ENCODE measurements around the gene MYD88.

Gene MYD88

DNA sequence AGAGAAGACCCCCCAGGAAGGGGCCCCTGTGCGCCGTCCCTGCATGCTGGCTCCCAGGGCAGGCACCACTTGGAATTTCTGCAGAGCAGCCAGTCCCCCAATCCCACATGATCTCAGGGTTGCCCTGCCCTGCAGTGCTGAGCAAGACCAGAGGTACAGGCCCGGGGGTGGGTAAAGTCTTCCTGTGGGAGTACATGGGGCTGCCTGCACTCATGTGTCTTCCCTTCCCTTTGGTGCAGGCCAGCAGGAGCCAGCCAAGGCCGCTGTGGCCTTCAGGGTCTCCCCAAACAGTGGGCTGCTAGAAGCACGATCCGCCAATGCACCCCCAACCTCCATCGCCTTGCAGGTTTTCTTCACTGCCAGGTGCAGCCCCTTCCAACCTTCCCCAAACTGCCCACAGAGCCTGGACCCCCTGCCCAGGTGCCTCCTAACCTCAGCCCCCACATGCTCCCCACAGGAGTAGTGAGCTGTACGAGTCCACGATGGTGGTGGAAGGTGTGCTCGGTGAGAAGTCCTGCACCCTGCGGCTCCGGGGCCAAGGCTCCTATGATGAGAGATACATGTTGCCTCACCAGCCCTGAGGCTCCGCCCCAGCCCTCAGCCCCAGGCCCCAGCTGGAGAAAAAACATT, 16.5 kb upstream of the MYD88 start:
- H3K23ac ChIP-seq (ENCODE audit: low read length), result no peak overlapping the region
- no peak overlapping the region for H2AK5ac ChIP-seq (ENCODE audit: low read length)
- DNase-seq, result no peak
- H3K9ac ChIP-seq (ENCODE audit: low read length), result no peak overlapping the region
- H3K18ac ChIP-seq (ENCODE audit: low read length), result no peak overlapping the region
- H3K27ac ChIP-seq (ENCODE audit: low read depth, low read length), result no peak overlapping the region
- no peak overlapping the region for H2BK120ac ChIP-seq (ENCODE audit: low read depth, low read length)
- H3K56ac ChIP-seq (ENCODE audit: low read length), result no peak overlapping the region
- H3K4me2 ChIP-seq (ENCODE audit: low read length), result no peak overlapping the region
- no peaks in the 10 kb centered on the region for H3K27me3 ChIP-seq (ENCODE audit: insufficient read depth, low read length, poor library complexity)
- H2BK5ac ChIP-seq (ENCODE audit: low read length), result no peak overlapping the region
- no peaks in the 10 kb centered on the region for H3K4me1 ChIP-seq (ENCODE audit: control insufficient read depth, low read depth, low read length)
- H3K79me1 ChIP-seq (ENCODE audit: low read length), result no peaks in the 10 kb centered on the region
- no CpG with 5 or more reads among the region's 13 CpGs for WGBS (ENCODE audit: extremely low coverage, insufficient coverage, low lambda C conversion rate)
- H3K36me3 ChIP-seq (ENCODE audit: control insufficient read depth, insufficient read depth, low read length), result peaks cover 12% of the 10 kb centered on the region
- H4K5ac ChIP-seq (ENCODE audit: low read length), result no peak overlapping the region
- H3K4me3 ChIP-seq (ENCODE audit: low read length), result no peak overlapping the region
- no peak overlapping the region for H2BK15ac ChIP-seq (replicated peaks; ENCODE audit: low read depth)
- H4K8ac ChIP-seq (ENCODE audit: low read depth, low read length), result no peak overlapping the region
- H3K79me2 ChIP-seq (ENCODE audit: control insufficient read depth, insufficient read depth, low read length), result no peaks in the 10 kb centered on the region
- H3K4ac ChIP-seq (ENCODE audit: low read depth, low read length), result no peak overlapping the region

DNA sequence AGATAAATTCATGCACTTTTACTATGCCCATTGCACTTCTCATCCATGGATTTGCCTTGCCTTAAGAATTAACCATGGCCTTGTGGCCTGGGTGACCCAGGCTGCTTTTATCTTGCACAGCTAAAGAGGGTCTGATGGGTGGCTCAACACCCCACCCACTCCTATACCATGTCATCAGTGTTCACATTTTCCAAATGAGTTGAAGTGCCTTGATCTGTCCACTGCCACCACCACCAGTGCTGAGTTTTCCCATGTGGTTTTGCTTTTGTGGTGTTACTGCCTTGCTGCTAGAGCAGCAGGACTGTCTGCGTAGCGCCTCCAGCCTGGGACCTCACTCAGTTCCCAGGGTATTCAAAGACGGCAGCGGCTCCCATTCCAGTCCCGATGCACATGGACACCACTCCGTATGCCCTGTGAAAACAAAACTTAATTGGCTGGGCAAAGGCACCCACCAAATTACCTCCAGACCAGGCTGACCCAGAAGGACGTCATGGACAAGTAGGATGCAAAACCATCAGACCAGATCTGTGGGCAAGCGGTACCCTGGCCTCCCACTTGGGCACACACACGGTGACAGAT, 15.7 kb upstream of the MYD88 start:
- no CpG with 5 or more reads among the region's 9 CpGs for WGBS (ENCODE audit: extremely low coverage, insufficient coverage, low lambda C conversion rate)
- no peaks in the 10 kb centered on the region for H3K27me3 ChIP-seq (ENCODE audit: insufficient read depth, low read length, poor library complexity)

DNA sequence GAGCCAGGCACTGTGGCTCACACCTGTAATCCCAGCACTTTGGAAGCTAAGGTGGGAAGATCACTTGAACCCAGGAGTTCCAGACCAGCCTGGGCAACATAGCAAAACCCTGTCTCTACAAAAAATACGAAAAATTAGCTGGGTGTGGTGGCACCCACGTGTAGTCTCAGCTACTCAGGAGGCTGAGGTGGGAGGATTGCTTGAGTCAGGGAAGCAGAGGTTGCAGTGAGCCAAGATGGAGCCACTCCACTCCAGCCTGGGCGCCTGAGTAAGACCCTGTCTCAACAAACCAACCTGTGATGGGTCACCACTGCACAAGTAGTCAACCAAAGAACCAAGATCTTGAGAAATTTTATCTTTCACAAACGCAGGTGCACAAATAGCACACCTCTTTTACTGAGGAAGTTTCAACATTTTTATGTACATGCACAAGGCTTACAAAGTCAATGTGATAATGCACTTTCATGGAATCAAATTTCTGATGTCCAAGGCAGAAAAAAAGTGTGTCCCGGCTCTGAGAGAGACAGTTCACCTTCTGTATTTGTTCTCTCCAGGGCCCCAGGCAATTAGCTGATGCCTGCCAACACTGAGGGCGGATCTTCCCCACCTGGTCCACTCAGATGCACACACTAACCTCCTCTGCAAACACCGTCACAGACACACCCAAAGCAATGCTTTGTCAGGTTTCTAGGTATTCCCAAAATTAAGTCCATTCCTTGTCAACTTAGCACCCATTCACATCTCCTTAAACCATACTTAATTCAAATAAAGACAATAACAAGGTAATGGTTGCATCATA, 13.9 kb upstream of the MYD88 start:
- H4K8ac ChIP-seq (ENCODE audit: low read depth, low read length), result no peak overlapping the region
- no peaks in the 10 kb centered on the region for H3K27me3 ChIP-seq (ENCODE audit: insufficient read depth, low read length, poor library complexity)
- H2AK5ac ChIP-seq (ENCODE audit: low read length), result no peak overlapping the region
- no peak overlapping the region for H2BK15ac ChIP-seq (replicated peaks; ENCODE audit: low read depth)
- no peak overlapping the region for H3K27ac ChIP-seq (ENCODE audit: low read depth, low read length)
- no peak overlapping the region for H3K4ac ChIP-seq (ENCODE audit: low read depth, low read length)
- no peak overlapping the region for H3K4me2 ChIP-seq (ENCODE audit: low read length)
- no peak overlapping the region for H3K4me3 ChIP-seq (ENCODE audit: low read length)
- H3K79me2 ChIP-seq (ENCODE audit: control insufficient read depth, insufficient read depth, low read length), result no peaks in the 10 kb centered on the region
- H3K9ac ChIP-seq (ENCODE audit: low read length), result no peak overlapping the region
- no peaks in the 10 kb centered on the region for H3K4me1 ChIP-seq (ENCODE audit: control insufficient read depth, low read depth, low read length)
- H4K5ac ChIP-seq (ENCODE audit: low read length), result no peak overlapping the region
- H3K56ac ChIP-seq (ENCODE audit: low read length), result no peak overlapping the region
- H2BK5ac ChIP-seq (ENCODE audit: low read length), result no peak overlapping the region
- peaks cover 18% of the 10 kb centered on the region for H3K36me3 ChIP-seq (ENCODE audit: control insufficient read depth, insufficient read depth, low read length)
- H2BK120ac ChIP-seq (ENCODE audit: low read depth, low read length), result no peak overlapping the region
- no peak for DNase-seq
- no peak overlapping the region for H3K23ac ChIP-seq (ENCODE audit: low read length)
- H3K79me1 ChIP-seq (ENCODE audit: low read length), result no peaks in the 10 kb centered on the region
- H3K18ac ChIP-seq (ENCODE audit: low read length), result no peak overlapping the region
- no CpG with 5 or more reads among the region's 7 CpGs for WGBS (ENCODE audit: extremely low coverage, insufficient coverage, low lambda C conversion rate)

More for the DNA sequence above, 15.7 kb upstream of the MYD88 start:
- Histone ChIP-seq H3K18ac (ENCODE audit: low read length) (no peak overlapping the region), H4K5ac (ENCODE audit: low read length) (no peak overlapping the region), H3K79me2 (ENCODE audit: control insufficient read depth, insufficient read depth, low read length) (no peaks in the 10 kb centered on the region), H2BK15ac (replicated peaks; ENCODE audit: low read depth) (no peak overlapping the region), H3K4me1 (ENCODE audit: control insufficient read depth, low read depth, low read length) (no peaks in the 10 kb centered on the region), H3K4ac (ENCODE audit: low read depth, low read length) (no peak overlapping the region), H2BK120ac (ENCODE audit: low read depth, low read length) (no peak overlapping the region), H3K56ac (ENCODE audit: low read length) (no peak overlapping the region), H3K4me3 (ENCODE audit: low read length) (no peak overlapping the region), H3K4me2 (ENCODE audit: low read length) (no peak overlapping the region), H3K9ac (ENCODE audit: low read length) (no peak overlapping the region), H3K36me3 (ENCODE audit: control insufficient read depth, insufficient read depth, low read length) (peaks cover 17% of the 10 kb centered on the region), H3K27ac (ENCODE audit: low read depth, low read length) (no peak overlapping the region), H2BK5ac (ENCODE audit: low read length) (no peak overlapping the region), H4K8ac (ENCODE audit: low read depth, low read length) (no peak overlapping the region), H3K79me1 (ENCODE audit: low read length) (no peaks in the 10 kb centered on the region), H3K23ac (ENCODE audit: low read length) (no peak overlapping the region), H2AK5ac (ENCODE audit: low read length) (no peak overlapping the region)
- DNase-seq, result no peak

DNA sequence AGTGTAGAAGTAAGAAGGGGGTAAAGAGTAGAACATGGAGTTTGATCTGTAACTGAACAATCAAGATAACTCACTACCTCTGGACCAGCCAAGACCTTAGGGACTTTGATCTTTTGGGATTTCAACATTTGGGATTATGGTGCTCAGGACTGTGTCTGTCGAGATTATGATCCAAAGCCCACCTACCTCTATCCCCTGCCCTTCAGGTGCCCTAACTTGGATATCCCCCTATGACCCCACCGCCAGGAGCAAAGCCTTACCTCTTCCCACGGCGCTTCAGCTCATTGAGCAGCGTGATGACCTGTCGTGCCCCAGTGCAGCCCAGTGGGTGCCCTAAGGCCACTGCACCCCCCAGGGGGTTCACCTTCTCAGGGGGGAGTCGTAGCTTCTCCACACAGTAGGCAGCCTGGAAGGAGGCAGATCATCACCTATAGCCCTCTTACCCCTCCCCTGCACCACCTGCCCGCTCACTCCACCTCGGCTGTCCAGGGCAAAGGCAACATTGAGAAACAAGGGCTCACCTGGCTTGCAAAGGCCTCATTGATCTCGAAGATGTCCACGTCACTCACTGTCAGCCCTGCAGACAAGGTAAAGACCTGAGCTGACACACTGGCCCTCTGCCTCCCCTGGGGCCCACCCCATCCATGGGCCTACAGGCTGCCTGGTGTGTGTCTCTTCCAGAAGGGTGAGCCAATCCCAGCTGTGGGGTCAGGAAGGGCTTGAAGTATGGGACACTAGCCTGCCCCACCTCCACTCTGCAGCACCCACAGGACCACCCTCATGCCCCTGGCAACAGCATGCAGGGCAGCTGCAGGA, 12.9 kb upstream of the MYD88 start:
- H3K79me1 ChIP-seq (ENCODE audit: low read length), result no peaks in the 10 kb centered on the region
- no peaks in the 10 kb centered on the region for H3K79me2 ChIP-seq (ENCODE audit: control insufficient read depth, insufficient read depth, low read length)
- H2AK5ac ChIP-seq (ENCODE audit: low read length), result no peak overlapping the region
- no peak overlapping the region for H3K4ac ChIP-seq (ENCODE audit: low read depth, low read length)
- H3K27me3 ChIP-seq (ENCODE audit: insufficient read depth, low read length, poor library complexity), result no peaks in the 10 kb centered on the region
- no peak overlapping the region for H4K8ac ChIP-seq (ENCODE audit: low read depth, low read length)
- H4K5ac ChIP-seq (ENCODE audit: low read length), result no peak overlapping the region
- no peak overlapping the region for H2BK5ac ChIP-seq (ENCODE audit: low read length)
- peaks cover 19% of the 10 kb centered on the region for H3K36me3 ChIP-seq (ENCODE audit: control insufficient read depth, insufficient read depth, low read length)
- H2BK15ac ChIP-seq (replicated peaks; ENCODE audit: low read depth), result no peak overlapping the region
- no peak for DNase-seq
- no peaks in the 10 kb centered on the region for H3K4me1 ChIP-seq (ENCODE audit: control insufficient read depth, low read depth, low read length)
- no CpG with 5 or more reads among the region's 11 CpGs for WGBS (ENCODE audit: extremely low coverage, insufficient coverage, low lambda C conversion rate)
- no peak overlapping the region for H3K23ac ChIP-seq (ENCODE audit: low read length)
- H3K27ac ChIP-seq (ENCODE audit: low read depth, low read length), result no peak overlapping the region
- H3K18ac ChIP-seq (ENCODE audit: low read length), result no peak overlapping the region
- no peak overlapping the region for H3K56ac ChIP-seq (ENCODE audit: low read length)
- H3K4me2 ChIP-seq (ENCODE audit: low read length), result no peak overlapping the region
- no peak overlapping the region for H3K4me3 ChIP-seq (ENCODE audit: low read length)
- no peak overlapping the region for H3K9ac ChIP-seq (ENCODE audit: low read length)
- no peak overlapping the region for H2BK120ac ChIP-seq (ENCODE audit: low read depth, low read length)

DNA sequence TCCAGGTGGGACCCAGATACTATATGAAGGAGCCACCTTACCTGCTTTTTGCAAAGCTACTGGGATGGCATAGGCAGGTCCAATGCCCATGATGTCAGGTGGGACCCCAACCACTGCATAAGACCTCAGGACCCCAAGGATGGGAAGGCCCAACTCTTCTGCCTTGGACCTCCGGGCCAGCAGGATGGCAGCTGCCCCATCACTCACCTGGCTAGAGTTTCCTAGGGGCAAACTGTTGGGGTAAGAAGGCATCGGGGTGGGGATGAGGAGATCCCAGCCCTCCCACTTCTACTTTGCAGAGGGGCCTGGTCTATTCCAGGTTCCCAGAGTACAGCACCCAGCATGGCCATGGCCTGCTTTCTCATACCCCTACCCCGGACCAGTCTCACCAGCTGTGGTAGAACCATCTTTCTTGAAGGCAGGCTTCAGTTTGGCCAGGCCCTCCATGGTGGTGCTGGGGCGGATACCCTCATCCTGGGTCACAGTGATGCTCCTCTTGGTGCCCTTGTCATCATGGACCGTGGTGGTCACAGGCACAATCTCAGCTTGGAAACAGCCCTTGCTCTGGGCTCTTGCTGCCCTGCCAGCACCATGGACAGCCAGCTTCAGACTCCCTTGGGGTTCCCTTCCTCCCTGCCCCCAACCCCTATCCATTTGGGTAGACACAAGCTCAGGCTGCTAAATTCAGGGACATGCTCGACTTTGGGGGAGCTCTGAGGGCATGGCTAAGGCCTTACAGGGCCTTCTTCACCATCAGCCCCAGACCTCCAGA, 12.2 kb upstream of the MYD88 start:
- WGBS (ENCODE audit: extremely low coverage, insufficient coverage, low lambda C conversion rate), result no CpG with 5 or more reads among the region's 6 CpGs

More for the DNA sequence above, 12.2 kb upstream of the MYD88 start:
- no peaks in the 10 kb centered on the region for H3K79me2 ChIP-seq (ENCODE audit: control insufficient read depth, insufficient read depth, low read length)
- no peak overlapping the region for H3K18ac ChIP-seq (ENCODE audit: low read length)
- H3K27me3 ChIP-seq (ENCODE audit: insufficient read depth, low read length, poor library complexity), result no peaks in the 10 kb centered on the region
- no peak overlapping the region for H3K27ac ChIP-seq (ENCODE audit: low read depth, low read length)
- H3K23ac ChIP-seq (ENCODE audit: low read length), result no peak overlapping the region
- H3K56ac ChIP-seq (ENCODE audit: low read length), result no peak overlapping the region
- no peak overlapping the region for H4K8ac ChIP-seq (ENCODE audit: low read depth, low read length)
- H3K4me1 ChIP-seq (ENCODE audit: control insufficient read depth, low read depth, low read length), result no peaks in the 10 kb centered on the region
- H2BK5ac ChIP-seq (ENCODE audit: low read length), result no peak overlapping the region
- no peak overlapping the region for H3K4ac ChIP-seq (ENCODE audit: low read depth, low read length)
- no peak overlapping the region for H3K4me3 ChIP-seq (ENCODE audit: low read length)
- no peak overlapping the region for H2BK15ac ChIP-seq (replicated peaks; ENCODE audit: low read depth)
- peaks cover 24% of the 10 kb centered on the region for H3K36me3 ChIP-seq (ENCODE audit: control insufficient read depth, insufficient read depth, low read length)
- H2AK5ac ChIP-seq (ENCODE audit: low read length), result no peak overlapping the region
- H4K5ac ChIP-seq (ENCODE audit: low read length), result no peak overlapping the region
- DNase-seq, result no peak
- no peak overlapping the region for H3K9ac ChIP-seq (ENCODE audit: low read length)
- no peak overlapping the region for H3K4me2 ChIP-seq (ENCODE audit: low read length)
- H2BK120ac ChIP-seq (ENCODE audit: low read depth, low read length), result no peak overlapping the region
- H3K79me1 ChIP-seq (ENCODE audit: low read length), result no peaks in the 10 kb centered on the region

Data from mesendoderm (in vitro differentiated cells).